Measurements from ENCODE around the gene GABBR2. TPM values are rescaled to one million over a fixed set of nuclear protein-coding genes. Genes with fewer than 3 reads are reported as not detected.

Gene GABBR2
- total RNA-seq, 1 experiment from 2014 or later, result 0.33 TPM

DNA sequence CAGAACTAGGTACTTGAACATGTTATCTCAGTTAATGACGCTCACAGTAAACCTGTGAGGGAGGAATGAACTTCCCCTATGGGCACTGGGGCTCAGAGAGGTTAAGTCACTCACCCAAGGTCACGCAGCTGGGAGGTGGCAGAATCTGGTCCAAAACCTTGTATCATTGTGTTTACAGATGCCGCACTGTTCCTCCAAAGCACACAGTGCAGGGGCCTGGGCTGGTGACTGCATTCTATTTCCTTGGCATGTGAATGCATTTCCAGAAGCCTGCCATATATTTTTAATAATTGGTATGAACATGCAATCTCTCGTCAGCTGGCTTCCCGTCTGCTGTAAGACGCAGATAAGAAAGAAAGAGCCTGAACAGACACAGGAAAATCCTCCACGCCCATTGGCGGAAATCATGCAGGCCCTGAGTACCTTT is 376.3 kb downstream of the GABBR2 start:
- TF ChIP-seq, protein P1, sequence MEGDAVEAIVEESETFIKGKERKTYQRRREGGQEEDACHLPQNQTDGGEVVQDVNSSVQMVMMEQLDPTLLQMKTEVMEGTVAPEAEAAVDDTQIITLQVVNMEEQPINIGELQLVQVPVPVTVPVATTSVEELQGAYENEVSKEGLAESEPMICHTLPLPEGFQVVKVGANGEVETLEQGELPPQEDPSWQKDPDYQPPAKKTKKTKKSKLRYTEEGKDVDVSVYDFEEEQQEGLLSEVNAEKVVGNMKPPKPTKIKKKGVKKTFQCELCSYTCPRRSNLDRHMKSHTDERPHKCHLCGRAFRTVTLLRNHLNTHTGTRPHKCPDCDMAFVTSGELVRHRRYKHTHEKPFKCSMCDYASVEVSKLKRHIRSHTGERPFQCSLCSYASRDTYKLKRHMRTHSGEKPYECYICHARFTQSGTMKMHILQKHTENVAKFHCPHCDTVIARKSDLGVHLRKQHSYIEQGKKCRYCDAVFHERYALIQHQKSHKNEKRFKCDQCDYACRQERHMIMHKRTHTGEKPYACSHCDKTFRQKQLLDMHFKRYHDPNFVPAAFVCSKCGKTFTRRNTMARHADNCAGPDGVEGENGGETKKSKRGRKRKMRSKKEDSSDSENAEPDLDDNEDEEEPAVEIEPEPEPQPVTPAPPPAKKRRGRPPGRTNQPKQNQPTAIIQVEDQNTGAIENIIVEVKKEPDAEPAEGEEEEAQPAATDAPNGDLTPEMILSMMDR (IDR thresholded peaks at IDR 0.05; ENCODE audit: unreplicated experiment), result no peak
- no peaks in the 10 kb centered on the region for H3K9me3 Mint-ChIP-seq (ENCODE audit: low read depth, unreplicated experiment)
- H3K27ac Mint-ChIP-seq (ENCODE audit: unreplicated experiment), result no peak overlapping the region
- CTCF ChIA-PET, result no interaction called here
- H3K4me3 Mint-ChIP-seq (ENCODE audit: low read depth, unreplicated experiment), result no peak overlapping the region
- no peaks in the 10 kb centered on the region for H3K4me1 Mint-ChIP-seq (ENCODE audit: low read depth, unreplicated experiment)
- BruUV-seq (replicated peaks), result no TSS peak
- H3K36me3 Mint-ChIP-seq (ENCODE audit: insufficient read depth, unreplicated experiment), result no peaks in the 10 kb centered on the region
- DNase-seq, result no peak
- intact Hi-C loops (cut with micrococcal nuclease; ENCODE audit: unreplicated experiment), result no loop called here
- peaks cover 42% of the 10 kb centered on the region for H3K27me3 Mint-ChIP-seq (ENCODE audit: unreplicated experiment)

DNA sequence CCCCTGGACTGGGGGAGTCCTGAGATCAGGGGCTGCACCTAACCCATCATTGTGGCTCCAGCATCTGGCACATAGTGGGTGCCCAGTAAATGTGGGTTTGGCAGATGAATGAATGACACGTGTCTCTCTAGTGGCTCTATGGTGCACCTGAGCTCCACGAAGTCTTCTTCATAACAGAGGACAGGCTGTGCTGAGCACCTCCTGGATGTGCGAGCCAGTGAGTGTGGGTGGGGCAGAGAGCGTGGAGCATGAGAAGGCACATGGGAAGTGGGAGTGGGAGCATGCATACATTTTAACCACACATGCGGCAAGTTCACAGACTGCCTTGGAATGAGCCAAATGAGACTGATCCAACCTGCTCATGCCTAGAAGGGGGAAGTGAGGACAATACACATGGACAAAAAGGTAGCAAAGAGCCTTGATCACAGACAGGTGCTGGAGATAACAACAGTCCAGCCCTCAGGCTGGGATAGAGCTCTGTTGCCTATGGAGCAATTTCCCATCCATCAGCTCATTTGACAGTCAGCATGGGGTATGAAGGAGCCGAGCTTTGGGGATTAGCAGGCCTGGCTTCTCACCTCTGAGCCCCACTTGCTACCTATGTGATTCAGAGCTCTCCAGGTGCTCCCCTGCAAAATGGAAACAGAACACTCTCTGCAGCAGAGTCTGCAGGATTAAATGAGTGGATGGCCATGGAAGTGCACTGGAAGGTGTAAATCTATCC is 377.0 kb downstream of the GABBR2 start:
- CTCF ChIA-PET, result no interaction called here
- no peak for DNase-seq
- TF ChIP-seq, protein P1 (IDR thresholded peaks at IDR 0.05; ENCODE audit: unreplicated experiment), result no peak
- BruUV-seq (replicated peaks), result no TSS peak
- Mint-ChIP-seq H3K27ac (ENCODE audit: unreplicated experiment) (no peak overlapping the region), H3K27me3 (ENCODE audit: unreplicated experiment) (peaks cover 42% of the 10 kb centered on the region), H3K36me3 (ENCODE audit: insufficient read depth, unreplicated experiment) (no peaks in the 10 kb centered on the region), H3K9me3 (ENCODE audit: low read depth, unreplicated experiment) (no peaks in the 10 kb centered on the region), H3K4me1 (ENCODE audit: low read depth, unreplicated experiment) (no peaks in the 10 kb centered on the region), H3K4me3 (ENCODE audit: low read depth, unreplicated experiment) (no peak overlapping the region)
- intact Hi-C loops (cut with micrococcal nuclease; ENCODE audit: unreplicated experiment), result no loop called here

DNA sequence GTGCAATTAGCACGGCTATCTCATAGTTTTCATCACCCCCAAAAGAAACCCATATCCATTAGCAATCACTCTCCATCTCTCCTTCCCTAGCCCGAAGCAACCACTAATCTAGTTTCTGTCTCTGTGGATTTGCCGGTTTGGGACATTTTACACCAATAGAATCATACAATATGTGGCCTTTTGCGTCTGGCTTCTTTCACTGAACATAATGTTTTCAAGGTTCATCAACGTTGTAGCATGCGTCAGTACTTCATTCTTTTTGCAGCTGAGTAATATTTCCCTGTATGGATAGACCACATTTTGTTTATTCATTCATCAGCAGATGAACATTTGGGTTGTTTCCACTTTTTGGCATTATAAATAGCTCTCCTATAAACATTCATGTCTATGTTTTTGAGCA is 377.9 kb downstream of the GABBR2 start:
- Mint-ChIP-seq H3K4me3 (ENCODE audit: low read depth, unreplicated experiment) (no peak overlapping the region), H3K9me3 (ENCODE audit: low read depth, unreplicated experiment) (no peaks in the 10 kb centered on the region), H3K27ac (ENCODE audit: unreplicated experiment) (no peak overlapping the region), H3K36me3 (ENCODE audit: insufficient read depth, unreplicated experiment) (no peaks in the 10 kb centered on the region), H3K4me1 (ENCODE audit: low read depth, unreplicated experiment) (peaks cover 5% of the 10 kb centered on the region), H3K27me3 (ENCODE audit: unreplicated experiment) (peaks cover 34% of the 10 kb centered on the region)
- CTCF ChIA-PET, result no interaction called here
- TF ChIP-seq, protein P1 (IDR thresholded peaks at IDR 0.05; ENCODE audit: unreplicated experiment), result no peak
- intact Hi-C loops (cut with micrococcal nuclease; ENCODE audit: unreplicated experiment), result no loop called here
- no peak for DNase-seq
- no TSS peak for BruUV-seq (replicated peaks)

DNA sequence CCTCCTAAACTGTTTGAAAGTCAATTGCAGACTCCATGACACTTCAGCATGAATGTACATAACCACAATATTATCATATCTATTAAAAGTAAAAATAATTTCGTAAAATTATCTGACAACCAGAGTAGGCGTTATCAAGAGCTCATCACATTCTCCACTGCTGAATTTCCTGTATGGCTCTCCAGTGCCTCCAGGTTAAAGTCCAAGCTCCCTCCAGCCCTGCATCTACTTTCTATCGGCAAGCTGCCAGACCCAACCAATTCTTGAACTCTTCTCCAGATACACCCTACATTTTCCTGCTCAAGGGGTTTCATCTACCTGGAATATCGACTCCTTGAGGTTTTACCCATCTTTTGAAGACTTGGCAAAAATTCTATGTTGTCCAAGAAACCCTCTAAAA is 378.8 kb downstream of the GABBR2 start:
- TF ChIP-seq, protein P1 (IDR thresholded peaks at IDR 0.05; ENCODE audit: unreplicated experiment), result no peak
- no peak for DNase-seq
- CTCF ChIA-PET, result no interaction called here
- peaks cover 27% of the 10 kb centered on the region for H3K27me3 Mint-ChIP-seq (ENCODE audit: unreplicated experiment)
- H3K27ac Mint-ChIP-seq (ENCODE audit: unreplicated experiment), result no peak overlapping the region
- no TSS peak for BruUV-seq (replicated peaks)
- no peaks in the 10 kb centered on the region for H3K36me3 Mint-ChIP-seq (ENCODE audit: insufficient read depth, unreplicated experiment)
- H3K9me3 Mint-ChIP-seq (ENCODE audit: low read depth, unreplicated experiment), result no peaks in the 10 kb centered on the region
- intact Hi-C loops (cut with micrococcal nuclease; ENCODE audit: unreplicated experiment), result no loop called here
- H3K4me1 Mint-ChIP-seq (ENCODE audit: low read depth, unreplicated experiment), result peaks cover 8% of the 10 kb centered on the region
- no peak overlapping the region for H3K4me3 Mint-ChIP-seq (ENCODE audit: low read depth, unreplicated experiment)
